HK-2 (cell line): ENCODE results near the gene C1orf159.
"Not testable (repeated sequence)": the region's sequence is repeated elsewhere in the genome, so short reads cannot be mapped to it uniquely, and the experiment has no call there.

Source experiments
- DNase-seq: peaks from one replicate; pipeline ENCODE4 v3.0.0-alpha.2; 2018; ENCODE audit not compliant: unreplicated experiment

C1orf159 gene

GRCh38 chr1:1149416-1149815 lies 33.5 kb upstream of the C1orf159 start:
- DNase-seq = no peak

- no peak for DNase-seq
Measured at GRCh38 chr1:1148569-1148968, 32.7 kb upstream of the C1orf159 start.

GRCh38 chr1:1148061-1148460 lies 32.2 kb upstream of the C1orf159 start:
- no peak for DNase-seq

- no peak for DNase-seq
Measured at GRCh38 chr1:1146596-1146995, 30.7 kb upstream of the C1orf159 start.

- DNase-seq = no peak
Measured at GRCh38 chr1:1146026-1146425, 30.1 kb upstream of the C1orf159 start.

- no peak for DNase-seq
Measured at GRCh38 chr1:1145547-1145914, 29.6 kb upstream of the C1orf159 start.

- no peak for DNase-seq
Measured at GRCh38 chr1:1144843-1145546, 29.1 kb upstream of the C1orf159 start.

GRCh38 chr1:1144122-1144842 lies 28.4 kb upstream of the C1orf159 start:
- no peak for DNase-seq

- DNase-seq = no peak
Measured at GRCh38 chr1:1143636-1144035, 27.7 kb upstream of the C1orf159 start.

- DNase-seq = no peak
Measured at GRCh38 chr1:1142844-1143243, 27.0 kb upstream of the C1orf159 start.

GRCh38 chr1:1142352-1142751 lies 26.5 kb upstream of the C1orf159 start:
- not testable (repeated sequence) for DNase-seq

- DNase-seq = no peak
Measured at GRCh38 chr1:1141911-1142250, 26.0 kb upstream of the C1orf159 start.

GRCh38 chr1:1141244-1141910 lies 25.5 kb upstream of the C1orf159 start:
- no peak for DNase-seq

- DNase-seq = no peak
Measured at GRCh38 chr1:1140673-1141072, 24.8 kb upstream of the C1orf159 start.

- no peak for DNase-seq
Measured at GRCh38 chr1:1137256-1138045, 21.6 kb upstream of the C1orf159 start.

- no peak for DNase-seq
Measured at GRCh38 chr1:1136547-1137230, 20.8 kb upstream of the C1orf159 start.

GRCh38 chr1:1135339-1136136 lies 19.6 kb upstream of the C1orf159 start:
- DNase-seq = no peak

- DNase-seq = no peak
Measured at GRCh38 chr1:1134300-1134970, 18.5 kb upstream of the C1orf159 start.

- DNase-seq = no peak
Measured at GRCh38 chr1:1132956-1133750, 17.3 kb upstream of the C1orf159 start.
